Stimulated activated CD8-positive, alpha-beta memory T cell treated with anti-CD3 and anti-CD28 coated beads, Interleukin-15, amount 100 ng/mL, for 48 hours (primary cell): ENCODE data around the gene POM121L12.

ENCODE experiments used
- DNase-seq, 2 donors: peaks; one replicate each; pipeline ENCODE4 v3.0.0-alpha.2; 2020; ENCODE audit warnings: low read depth in 2 of 2

The POM121L12 gene

GRCh38 chr7:53035499-53036412, at the start of gene POM121L12:
POM121L12 (plus strand) TSS chr7:53035633; CDS start chr7:53035672, 39 bp downstream.
- no peak for DNase-seq

- DNase-seq = no peak
Observed at GRCh38 chr7:52992001-52992400, 43.4 kb upstream of the POM121L12 start.

GRCh38 chr7:52992479-52993162, 42.8 kb upstream of the POM121L12 start:
- DNase-seq = no peak

- DNase-seq = no peak
Observed at GRCh38 chr7:52995676-52996075, 39.8 kb upstream of the POM121L12 start.

- no peak for DNase-seq
Observed at GRCh38 chr7:53001221-53001620, 34.2 kb upstream of the POM121L12 start.

- DNase-seq = no peak
Observed at GRCh38 chr7:53002389-53002788, 33.0 kb upstream of the POM121L12 start.

- DNase-seq = no peak
Observed at GRCh38 chr7:53003653-53004445, 31.6 kb upstream of the POM121L12 start.

GRCh38 chr7:53013925-53014324, 21.5 kb upstream of the POM121L12 start:
- no peak for DNase-seq

- no peak for DNase-seq
Observed at GRCh38 chr7:53015463-53015862, 20.0 kb upstream of the POM121L12 start.

GRCh38 chr7:53022893-53023292, 12.5 kb upstream of the POM121L12 start:
- DNase-seq = no peak

GRCh38 chr7:53048638-53049037, 13.2 kb downstream of the POM121L12 start:
- no peak for DNase-seq

GRCh38 chr7:53050433-53050832, 15.0 kb downstream of the POM121L12 start:
- DNase-seq = no peak

- DNase-seq = no peak
Observed at GRCh38 chr7:53059591-53059990, 24.2 kb downstream of the POM121L12 start.

- DNase-seq = no peak
Observed at GRCh38 chr7:53060066-53060465, 24.6 kb downstream of the POM121L12 start.

GRCh38 chr7:53062796-53063195, 27.4 kb downstream of the POM121L12 start:
- DNase-seq = no peak

GRCh38 chr7:53068673-53069072, 33.2 kb downstream of the POM121L12 start:
- DNase-seq = no peak

- DNase-seq = no peak
Observed at GRCh38 chr7:53070883-53071282, 35.5 kb downstream of the POM121L12 start.
